ENCODE results near the gene EFTUD2. TPM values are rescaled to one million over a fixed set of nuclear protein-coding genes. Genes with fewer than 3 reads are reported as not detected.

EFTUD2 gene
- total and polyA plus RNA-seq, 2 donors (not counting 1 experiment from before 2014, with no cell fraction given), result 43.2 to 133 TPM

GRCh38 chr17:44940768-44941167 is 41.5 kb upstream of the EFTUD2 start:
- no peaks in the 10 kb centered on the region for H3K4me1 Mint-ChIP-seq
- TF ChIP-seq, protein P1, sequence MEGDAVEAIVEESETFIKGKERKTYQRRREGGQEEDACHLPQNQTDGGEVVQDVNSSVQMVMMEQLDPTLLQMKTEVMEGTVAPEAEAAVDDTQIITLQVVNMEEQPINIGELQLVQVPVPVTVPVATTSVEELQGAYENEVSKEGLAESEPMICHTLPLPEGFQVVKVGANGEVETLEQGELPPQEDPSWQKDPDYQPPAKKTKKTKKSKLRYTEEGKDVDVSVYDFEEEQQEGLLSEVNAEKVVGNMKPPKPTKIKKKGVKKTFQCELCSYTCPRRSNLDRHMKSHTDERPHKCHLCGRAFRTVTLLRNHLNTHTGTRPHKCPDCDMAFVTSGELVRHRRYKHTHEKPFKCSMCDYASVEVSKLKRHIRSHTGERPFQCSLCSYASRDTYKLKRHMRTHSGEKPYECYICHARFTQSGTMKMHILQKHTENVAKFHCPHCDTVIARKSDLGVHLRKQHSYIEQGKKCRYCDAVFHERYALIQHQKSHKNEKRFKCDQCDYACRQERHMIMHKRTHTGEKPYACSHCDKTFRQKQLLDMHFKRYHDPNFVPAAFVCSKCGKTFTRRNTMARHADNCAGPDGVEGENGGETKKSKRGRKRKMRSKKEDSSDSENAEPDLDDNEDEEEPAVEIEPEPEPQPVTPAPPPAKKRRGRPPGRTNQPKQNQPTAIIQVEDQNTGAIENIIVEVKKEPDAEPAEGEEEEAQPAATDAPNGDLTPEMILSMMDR (IDR thresholded peaks at IDR 0.05), result no peak
- no peak for TF ChIP-seq EZH2 (IDR thresholded peaks at IDR 0.05; ENCODE audit: borderline replicate concordance, insufficient read depth, low read depth, low read length, poor library complexity, severe bottlenecking)

GRCh38 chr17:44940317-44940716 is 41.1 kb upstream of the EFTUD2 start:
- TF ChIP-seq, protein P1 (IDR thresholded peaks at IDR 0.05), result no peak
- TF ChIP-seq EZH2 (IDR thresholded peaks at IDR 0.05; ENCODE audit: borderline replicate concordance, insufficient read depth, low read depth, low read length, poor library complexity, severe bottlenecking), result no peak
- Mint-ChIP-seq H3K9me3 (ENCODE audit: insufficient read depth) (peaks cover 3% of the 10 kb centered on the region), H3K4me1 (no peaks in the 10 kb centered on the region), H3K27ac (no peak overlapping the region), H3K27me3 (no peaks in the 10 kb centered on the region), H3K4me3 (no peak overlapping the region)
- intact Hi-C loops (cut with micrococcal nuclease), result no loop called here
- DNase-seq (no peak), ATAC-seq (ENCODE audit: low read depth) (no peak)
- Histone ChIP-seq H3K36me3 (replicated peaks in 1 of 2; ENCODE audit: control extremely low read depth in 1 of 2, control insufficient read depth in 1 of 2, extremely low read depth in 1 of 2, insufficient read depth in 2 of 2, low read length in 1 of 2) (no peaks in the 10 kb centered on the region), H3K79me2 (ENCODE audit: control insufficient read depth, insufficient read depth, low read length) (peaks cover 31% of the 10 kb centered on the region), H3K4me1 (ENCODE audit: control insufficient read depth in 2 of 2, insufficient read depth in 2 of 2, low read length in 2 of 2) (no peaks in the 10 kb centered on the region), H3K4me2 (replicated peaks; ENCODE audit: low read depth, low read length, poor library complexity, severe bottlenecking) (no peak overlapping the region), H2AFZ (ENCODE audit: insufficient read depth, low read depth, low read length, poor library complexity, severe bottlenecking) (no peak overlapping the region), H3K4me3 (ENCODE audit: control extremely low read depth in 1 of 5, extremely low read depth in 1 of 5, insufficient read depth in 1 of 5, low read depth in 2 of 5, low read length in 4 of 5) (no peak overlapping the region), H3K27ac (ENCODE audit: low read length in 2 of 2) (no peak overlapping the region), H3K27me3 (replicated peaks in 1 of 4; ENCODE audit: control extremely low read depth in 1 of 4, control insufficient read depth in 3 of 4, insufficient read depth in 4 of 4, low read length in 3 of 4) (no peaks in the 10 kb centered on the region), H3K9ac (ENCODE audit: low read length) (no peak overlapping the region), H3K9me3 (ENCODE audit: control extremely low read depth in 1 of 3, control insufficient read depth in 2 of 3, insufficient read depth in 1 of 3, low read length in 2 of 3) (peaks cover 0 to 5% (median 0%) of the 10 kb centered on the region in 3 donors), H4K20me1 (ENCODE audit: control insufficient read depth, insufficient read depth, low read length, poor library complexity, severe bottlenecking) (no peaks in the 10 kb centered on the region)
- WGBS (ENCODE audit: insufficient coverage), result 100% methylated on average over 1 of the region's 4 CpGs
- ChIA-PET CTCF (interaction anchor here (1.0 to 1.7 kb wide), 2 partner anchors 32 to 82 kb away, joined by 4 to 5 read pairs; no protein-coding TSS in a partner anchor), POLR2A (interaction anchor here (0.6 kb wide), 1 partner anchor 1102 kb away, joined by 3 read pairs; no protein-coding TSS in a partner anchor)

More at GRCh38 chr17:44940768-44941167, 41.5 kb upstream of the EFTUD2 start:
- Histone ChIP-seq H3K36me3 (replicated peaks in 1 of 2; ENCODE audit: control extremely low read depth in 1 of 2, control insufficient read depth in 1 of 2, extremely low read depth in 1 of 2, insufficient read depth in 2 of 2, low read length in 1 of 2) (no peaks in the 10 kb centered on the region), H3K27me3 (replicated peaks in 1 of 4; ENCODE audit: control extremely low read depth in 1 of 4, control insufficient read depth in 3 of 4, insufficient read depth in 4 of 4, low read length in 3 of 4) (no peaks in the 10 kb centered on the region), H3K9me3 (ENCODE audit: control extremely low read depth in 1 of 3, control insufficient read depth in 2 of 3, insufficient read depth in 1 of 3, low read length in 2 of 3) (peaks cover 0 to 5% (median 0%) of the 10 kb centered on the region in 3 donors), H2AFZ (ENCODE audit: insufficient read depth, low read depth, low read length, poor library complexity, severe bottlenecking) (no peak overlapping the region), H4K20me1 (ENCODE audit: control insufficient read depth, insufficient read depth, low read length, poor library complexity, severe bottlenecking) (no peaks in the 10 kb centered on the region), H3K4me2 (replicated peaks; ENCODE audit: low read depth, low read length, poor library complexity, severe bottlenecking) (no peak overlapping the region), H3K4me3 (ENCODE audit: control extremely low read depth in 1 of 5, extremely low read depth in 1 of 5, insufficient read depth in 1 of 5, low read depth in 2 of 5, low read length in 4 of 5) (no peak overlapping the region), H3K9ac (ENCODE audit: low read length) (no peak overlapping the region), H3K79me2 (ENCODE audit: control insufficient read depth, insufficient read depth, low read length) (peaks cover 34% of the 10 kb centered on the region), H3K27ac (ENCODE audit: low read length in 2 of 2) (no peak overlapping the region), H3K4me1 (ENCODE audit: control insufficient read depth in 2 of 2, insufficient read depth in 2 of 2, low read length in 2 of 2) (no peaks in the 10 kb centered on the region)
- H3K27me3 Mint-ChIP-seq, result no peaks in the 10 kb centered on the region
- no peak for DNase-seq
- intact Hi-C loops (cut with micrococcal nuclease), result no loop called here
- no peak overlapping the region for H3K27ac Mint-ChIP-seq
- CTCF ChIA-PET, result interaction anchor here (1.7 kb wide), 1 partner anchor 82 kb away, joined by 4 read pairs; no protein-coding TSS in a partner anchor
- WGBS (ENCODE audit: insufficient coverage), result 88% methylated on average over 1 of the region's 1 CpG
- ATAC-seq (ENCODE audit: low read depth), result no peak
- peaks cover 3% of the 10 kb centered on the region for H3K9me3 Mint-ChIP-seq (ENCODE audit: insufficient read depth)
- H3K4me3 Mint-ChIP-seq, result no peak overlapping the region
- POLR2A ChIA-PET, result no interaction called here

Data from B cell (primary cell).